Peyer's patch (tissue), 4 donors: Measurements from ENCODE around the gene HDAC9. TPM values are rescaled to one million over a fixed set of nuclear protein-coding genes. Genes with fewer than 3 reads are reported as not detected.

Source experiments
- DNase-seq, 3 donors: peaks; one replicate each; pipeline ENCODE4 v3.0.0-alpha.2; 2017 to 2019
- H3K27ac ChIP-seq, 4 donors: fragments of 200-600 bp; sonication (generic); one replicate each; pipeline ENCODE4 v1.5.1; 2016 to 2019
- H3K27me3 ChIP-seq, 2 donors: fragments of 200-600 bp; sonication (generic); one replicate each; pipeline ENCODE4 v1.5.1; 2019
- H3K36me3 ChIP-seq, 3 donors: fragments of 200-600 bp; sonication (generic); one replicate each; pipeline ENCODE4 v1.5.1; 2016 to 2019
- H3K4me1 ChIP-seq, 4 donors: fragments of 200-600 bp; sonication (generic); one replicate each; pipeline ENCODE4 v1.5.1; 2016 to 2019
- H3K4me3 ChIP-seq, 4 donors: fragments of 200-600 bp; sonication (generic); 1 replicate in 3 of 4; 2 replicates in 1 of 4; pipeline ENCODE4 v1.5.1; 2016 to 2019; ENCODE audit warnings: mild to moderate bottlenecking in 1 of 4
- H3K9me3 ChIP-seq, 4 donors: fragments of 200-600 bp; sonication (generic); one replicate each; pipeline ENCODE4 v1.5.1; 2016 to 2019; ENCODE audit warnings: mild to moderate bottlenecking in 1 of 4
- POLR2A ChIP-seq, 2 donors: fragments of 450-650 bp; IDR thresholded peaks; one replicate each; pipeline ENCODE4 v1.5.1; 2017; ENCODE audit warnings: antibody characterized with exemption in 2 of 2, mild to moderate bottlenecking in 2 of 2, moderate library complexity in 2 of 2
- total RNA-seq, 4 donors: library from RNA; depleted of rRNA; stranded (reverse); fragments of >200 nt; gene quantifications; one replicate each; pipeline ENCODE4 v1.1.0, GENCODE V29; 2016
- TF ChIP-seq, protein P1 (sequence below), 6 experiments: fragments of 450-650 bp in 4 of 6; fragments of 200-600 bp in 2 of 6; sonication (generic) in 1 of 6; IDR thresholded peaks; one replicate each; pipeline ENCODE4 v1.5.1; 2017 to 2019; ENCODE audit warnings: antibody characterized with exemption in 6 of 6, mild to moderate bottlenecking in 3 of 6, moderate library complexity in 1 of 6

Gene HDAC9
- total RNA-seq, 4 donors from 2014 or later = 0.88 to 75.9 (median 4.4) TPM

DNA sequence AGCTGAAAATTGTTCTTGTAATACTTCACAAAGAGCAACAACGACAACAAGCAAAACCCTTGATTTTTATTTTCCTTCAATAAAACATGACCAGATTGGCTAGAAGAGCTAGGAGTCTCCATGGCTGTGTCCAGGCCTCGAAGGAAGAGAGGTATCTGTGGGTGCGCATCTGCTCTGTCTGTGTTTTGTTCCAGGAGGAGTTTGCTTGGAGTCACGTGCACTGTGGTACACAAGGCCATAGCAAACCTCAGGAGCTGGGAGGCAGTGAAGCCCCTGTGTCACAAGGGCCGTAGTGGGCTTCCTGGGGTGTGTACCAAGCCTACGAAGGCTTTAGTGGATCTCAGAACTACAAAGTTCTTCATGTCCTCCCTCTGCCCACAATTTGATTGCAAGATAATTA lies 350.2 kb downstream of the HDAC9 start:
- no peak for DNase-seq
- no peak overlapping the region for H3K27ac ChIP-seq
- H3K4me1 ChIP-seq = no peaks in the 10 kb centered on the region
- no peaks in the 10 kb centered on the region for H3K36me3 ChIP-seq
- TF ChIP-seq, protein P1, sequence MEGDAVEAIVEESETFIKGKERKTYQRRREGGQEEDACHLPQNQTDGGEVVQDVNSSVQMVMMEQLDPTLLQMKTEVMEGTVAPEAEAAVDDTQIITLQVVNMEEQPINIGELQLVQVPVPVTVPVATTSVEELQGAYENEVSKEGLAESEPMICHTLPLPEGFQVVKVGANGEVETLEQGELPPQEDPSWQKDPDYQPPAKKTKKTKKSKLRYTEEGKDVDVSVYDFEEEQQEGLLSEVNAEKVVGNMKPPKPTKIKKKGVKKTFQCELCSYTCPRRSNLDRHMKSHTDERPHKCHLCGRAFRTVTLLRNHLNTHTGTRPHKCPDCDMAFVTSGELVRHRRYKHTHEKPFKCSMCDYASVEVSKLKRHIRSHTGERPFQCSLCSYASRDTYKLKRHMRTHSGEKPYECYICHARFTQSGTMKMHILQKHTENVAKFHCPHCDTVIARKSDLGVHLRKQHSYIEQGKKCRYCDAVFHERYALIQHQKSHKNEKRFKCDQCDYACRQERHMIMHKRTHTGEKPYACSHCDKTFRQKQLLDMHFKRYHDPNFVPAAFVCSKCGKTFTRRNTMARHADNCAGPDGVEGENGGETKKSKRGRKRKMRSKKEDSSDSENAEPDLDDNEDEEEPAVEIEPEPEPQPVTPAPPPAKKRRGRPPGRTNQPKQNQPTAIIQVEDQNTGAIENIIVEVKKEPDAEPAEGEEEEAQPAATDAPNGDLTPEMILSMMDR (IDR thresholded peaks at IDR 0.05) = no peak
- TF ChIP-seq POLR2A (IDR thresholded peaks at IDR 0.05) = no peak
- no peaks in the 10 kb centered on the region for H3K27me3 ChIP-seq
- no peak overlapping the region for H3K4me3 ChIP-seq
- peaks cover 0 to 2% (median 0%) of the 10 kb centered on the region in 4 donors for H3K9me3 ChIP-seq

DNA sequence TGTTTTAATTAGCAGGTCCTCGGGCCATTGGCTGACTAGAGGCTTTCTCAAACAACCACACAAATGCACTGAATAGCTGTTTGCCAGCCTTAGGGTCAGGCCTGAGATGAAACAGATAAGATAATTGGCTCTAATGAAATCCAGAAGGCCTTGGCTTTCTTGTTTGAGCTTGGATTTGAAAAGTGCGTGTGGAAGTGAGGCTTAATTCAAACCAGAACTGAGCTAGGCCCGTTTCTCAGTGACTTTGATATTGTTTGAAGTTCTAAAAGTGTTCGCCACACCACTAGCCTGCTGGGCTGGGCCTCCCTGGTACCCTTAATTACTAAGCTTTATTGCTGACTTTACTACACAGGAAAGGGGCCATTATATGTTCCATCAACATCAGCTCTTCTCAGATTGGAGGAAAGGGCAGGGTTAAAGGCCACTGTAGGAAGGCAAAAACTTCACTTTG lies 351.2 kb downstream of the HDAC9 start:
- Histone ChIP-seq H3K9me3 (peaks cover 0 to 2% (median 0%) of the 10 kb centered on the region in 4 donors), H3K4me3 (no peak overlapping the region), H3K36me3 (no peaks in the 10 kb centered on the region), H3K4me1 (no peaks in the 10 kb centered on the region), H3K27ac (no peak overlapping the region), H3K27me3 (no peaks in the 10 kb centered on the region)
- no peak for TF ChIP-seq POLR2A (IDR thresholded peaks at IDR 0.05)
- TF ChIP-seq, protein P1 (IDR thresholded peaks at IDR 0.05) = no peak
- DNase-seq = no peak

DNA sequence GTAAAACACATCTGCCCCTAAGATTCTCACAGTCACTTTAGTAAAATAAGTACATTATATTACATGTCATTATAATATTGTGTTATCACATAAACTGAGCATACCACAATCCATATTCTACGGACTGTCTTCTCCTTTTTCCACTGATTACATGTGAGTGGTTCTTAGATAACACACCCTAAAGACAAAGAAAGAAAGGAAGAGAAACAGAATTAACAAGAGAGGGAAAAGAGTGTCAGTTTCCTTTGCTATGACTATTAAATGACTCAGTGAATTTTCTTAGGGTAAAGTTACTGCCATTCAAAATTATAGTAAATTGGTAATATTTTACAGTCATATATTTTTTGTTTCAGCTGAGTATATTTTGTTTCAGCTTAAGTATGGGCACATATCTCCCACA lies 353.6 kb downstream of the HDAC9 start:
- H3K9me3 ChIP-seq = peaks cover 0 to 2% (median 0%) of the 10 kb centered on the region in 4 donors
- no peaks in the 10 kb centered on the region for H3K27me3 ChIP-seq
- H3K36me3 ChIP-seq = no peaks in the 10 kb centered on the region
- no peak for DNase-seq
- H3K4me3 ChIP-seq = no peak overlapping the region
- TF ChIP-seq POLR2A (IDR thresholded peaks at IDR 0.05) = no peak
- TF ChIP-seq, protein P1 (IDR thresholded peaks at IDR 0.05) = no peak
- no peak overlapping the region for H3K27ac ChIP-seq
- H3K4me1 ChIP-seq = no peaks in the 10 kb centered on the region

DNA sequence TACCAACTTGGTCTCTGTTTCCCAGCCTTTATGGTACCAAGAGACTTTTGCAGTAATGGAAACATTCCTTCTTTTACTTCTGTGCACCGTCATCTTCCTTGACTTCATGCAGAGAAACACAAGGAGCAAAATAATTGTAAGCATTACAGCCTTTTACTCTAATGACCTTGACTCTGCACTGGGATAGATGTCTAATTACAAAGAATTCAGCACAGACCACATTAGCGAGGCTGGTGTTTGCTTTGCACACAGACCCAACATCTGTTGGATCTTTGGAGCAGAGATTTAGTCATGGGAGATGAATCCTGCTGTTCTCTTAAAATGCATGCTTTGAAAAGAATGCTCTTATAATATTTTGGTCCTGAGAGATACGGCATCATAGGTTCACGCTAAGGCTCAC lies 360.2 kb downstream of the HDAC9 start:
- Histone ChIP-seq H3K4me3 (no peak overlapping the region), H3K9me3 (no peaks in the 10 kb centered on the region), H3K4me1 (no peaks in the 10 kb centered on the region), H3K27me3 (no peaks in the 10 kb centered on the region), H3K27ac (no peak overlapping the region), H3K36me3 (no peaks in the 10 kb centered on the region)
- TF ChIP-seq, protein P1 (IDR thresholded peaks at IDR 0.05) = no peak
- no peak for TF ChIP-seq POLR2A (IDR thresholded peaks at IDR 0.05)
- no peak for DNase-seq

DNA sequence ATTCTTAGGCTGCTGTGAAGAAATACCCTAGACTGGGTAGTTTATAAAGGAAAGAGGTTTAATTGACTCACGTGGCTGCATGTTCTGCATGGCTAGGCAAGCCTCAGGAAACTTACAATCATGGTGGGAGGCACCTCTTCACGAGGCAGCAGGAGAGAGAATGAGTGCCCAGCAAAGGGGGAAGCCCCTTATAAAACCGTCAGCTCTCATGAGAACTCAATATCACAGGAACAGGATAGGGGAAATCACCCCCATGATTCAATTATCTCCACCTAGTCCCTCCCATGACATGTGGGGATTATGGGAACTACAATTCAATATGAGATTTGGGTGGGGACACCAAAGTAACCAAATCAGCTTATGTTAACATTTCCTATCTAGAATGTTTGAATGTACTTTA lies 362.7 kb downstream of the HDAC9 start:
- H3K9me3 ChIP-seq = no peaks in the 10 kb centered on the region
- DNase-seq = no peak
- no peaks in the 10 kb centered on the region for H3K36me3 ChIP-seq
- TF ChIP-seq, protein P1 (IDR thresholded peaks at IDR 0.05) = no peak
- TF ChIP-seq POLR2A (IDR thresholded peaks at IDR 0.05) = no peak
- H3K4me1 ChIP-seq = no peaks in the 10 kb centered on the region
- H3K27me3 ChIP-seq = no peaks in the 10 kb centered on the region
- no peak overlapping the region for H3K4me3 ChIP-seq
- H3K27ac ChIP-seq = no peak overlapping the region

DNA sequence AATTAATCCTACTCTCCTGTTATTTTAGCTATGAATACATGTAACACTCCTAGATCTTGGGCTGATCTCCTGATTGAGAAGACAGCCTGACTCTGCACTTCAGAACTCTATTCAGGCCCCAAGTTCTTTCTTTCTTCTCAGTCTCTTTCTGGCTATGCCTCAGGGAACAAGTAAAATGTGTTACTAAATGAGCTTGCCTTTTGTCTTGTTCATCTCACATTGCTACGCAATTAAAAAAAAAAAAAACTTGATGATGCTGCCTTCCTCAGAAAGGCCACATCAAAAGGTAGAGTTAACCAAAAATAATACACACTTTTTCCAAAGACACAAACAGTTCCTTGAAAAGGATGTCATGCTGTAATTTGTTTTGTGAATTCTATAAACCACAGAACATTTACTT lies 363.8 kb downstream of the HDAC9 start:
- no peak for DNase-seq
- H3K27ac ChIP-seq = no peak overlapping the region
- H3K36me3 ChIP-seq = no peaks in the 10 kb centered on the region
- no peaks in the 10 kb centered on the region for H3K9me3 ChIP-seq
- no peak for TF ChIP-seq POLR2A (IDR thresholded peaks at IDR 0.05)
- TF ChIP-seq, protein P1 (IDR thresholded peaks at IDR 0.05) = no peak
- no peaks in the 10 kb centered on the region for H3K27me3 ChIP-seq
- no peaks in the 10 kb centered on the region for H3K4me1 ChIP-seq
- no peak overlapping the region for H3K4me3 ChIP-seq
